Upper lobe of left lung (tissue), 4 donors: ENCODE results near the gene FBXO28.

Source experiments
- EP300 ChIP-seq, 4 donors: sonication (generic); formaldehyde crosslinking; IDR thresholded peaks; one replicate each; pipeline ENCODE4 v1.5.1; 2017; ENCODE audit warnings: antibody characterized with exemption in 4 of 4, control low read depth in 2 of 4
- TF ChIP-seq, protein P1 (sequence below), 6 experiments: fragments of 450-650 bp in 4 of 6; fragments of 200-600 bp in 2 of 6; sonication (generic) in 2 of 6; IDR thresholded peaks; one replicate each; pipeline ENCODE4 v1.5.1; 2016 to 2019; ENCODE audit warnings: antibody characterized with exemption in 6 of 6

GRCh38 chr1:224084867-224085266 is 29.0 kb upstream of the FBXO28 start:
- TF ChIP-seq, protein P1, sequence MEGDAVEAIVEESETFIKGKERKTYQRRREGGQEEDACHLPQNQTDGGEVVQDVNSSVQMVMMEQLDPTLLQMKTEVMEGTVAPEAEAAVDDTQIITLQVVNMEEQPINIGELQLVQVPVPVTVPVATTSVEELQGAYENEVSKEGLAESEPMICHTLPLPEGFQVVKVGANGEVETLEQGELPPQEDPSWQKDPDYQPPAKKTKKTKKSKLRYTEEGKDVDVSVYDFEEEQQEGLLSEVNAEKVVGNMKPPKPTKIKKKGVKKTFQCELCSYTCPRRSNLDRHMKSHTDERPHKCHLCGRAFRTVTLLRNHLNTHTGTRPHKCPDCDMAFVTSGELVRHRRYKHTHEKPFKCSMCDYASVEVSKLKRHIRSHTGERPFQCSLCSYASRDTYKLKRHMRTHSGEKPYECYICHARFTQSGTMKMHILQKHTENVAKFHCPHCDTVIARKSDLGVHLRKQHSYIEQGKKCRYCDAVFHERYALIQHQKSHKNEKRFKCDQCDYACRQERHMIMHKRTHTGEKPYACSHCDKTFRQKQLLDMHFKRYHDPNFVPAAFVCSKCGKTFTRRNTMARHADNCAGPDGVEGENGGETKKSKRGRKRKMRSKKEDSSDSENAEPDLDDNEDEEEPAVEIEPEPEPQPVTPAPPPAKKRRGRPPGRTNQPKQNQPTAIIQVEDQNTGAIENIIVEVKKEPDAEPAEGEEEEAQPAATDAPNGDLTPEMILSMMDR (IDR thresholded peaks at IDR 0.05), result no peak
- no peak for TF ChIP-seq EP300 (IDR thresholded peaks at IDR 0.05)
